HepG2 (cell line): Measurements from ENCODE around the gene CEP104. TPM values are rescaled to one million over a fixed set of nuclear protein-coding genes. Genes with fewer than 3 reads are reported as not detected.

ENCODE experiments used
- AGO2 ChIP-seq: fragments of 200-400 bp; formaldehyde crosslinking; optimal IDR thresholded peaks from 2 replicates; pipeline ENCODE3; 2017; ENCODE audit warnings: mild to moderate bottlenecking, low read depth, low read length, moderate library complexity
- ARNT2 ChIP-seq: sonication (generic); formaldehyde crosslinking; IDR thresholded peaks from 2 replicates; pipeline ENCODE4 v1.8.0; 2022; ENCODE audit warnings: mild to moderate bottlenecking, low read depth, missing genetic modification reagents, moderate library complexity
- CBX2 ChIP-seq, 2 experiments: fragments of 200-600 bp in 1 of 2; sonication (generic); formaldehyde crosslinking in 1 of 2; IDR thresholded peaks; 2 replicates each; pipeline versions ENCODE4 v1.7.0 to v1.8.1; 2018 to 2022; ENCODE audit warnings: low read depth in 2 of 2, low read length in 1 of 2, mild to moderate bottlenecking in 1 of 2, missing genetic modification reagents in 1 of 2
- CENPBD1 ChIP-seq: sonication (generic); formaldehyde crosslinking; IDR thresholded peaks from 2 replicates; pipeline ENCODE4 v1.8.0; 2022; ENCODE audit warnings: missing genetic modification reagents, low read depth, mild to moderate bottlenecking, borderline replicate concordance
- FOXJ3 ChIP-seq: sonication (generic); formaldehyde crosslinking; IDR thresholded peaks from 2 replicates; pipeline ENCODE4 v1.4.0; 2020; ENCODE audit warnings: missing genetic modification reagents, mild to moderate bottlenecking, borderline replicate concordance
- HMG20B ChIP-seq: conservative IDR thresholded peaks from 2 replicates; pipeline ENCODE4 v1.6.1; 2016; ENCODE audit warnings: missing genetic modification reagents, missing compliant biosample characterization
- HNRNPL ChIP-seq: fragments of 200-400 bp; formaldehyde crosslinking; IDR thresholded peaks from 2 replicates; pipeline ENCODE4 v1.6.1; 2017; ENCODE audit warnings: mild to moderate bottlenecking, low read depth, low read length
- KDM2A ChIP-seq: sonication (generic); formaldehyde crosslinking; IDR thresholded peaks from 2 replicates; pipeline ENCODE4 v1.4.0; 2020; ENCODE audit warnings: low read depth, missing genetic modification reagents, borderline replicate concordance
- KLF11 ChIP-seq: IDR thresholded peaks from 2 replicates; pipeline ENCODE4 v1.6.1; 2016; ENCODE audit warnings: missing compliant biosample characterization
- MXI1 ChIP-seq: IDR thresholded peaks from 3 replicates; pipeline ENCODE4 v1.6.1; 2012; ENCODE audit warnings: low read depth, low read length, inconsistent platforms, borderline replicate concordance
- RAD21 ChIP-seq: fragments of 450-650 bp; formaldehyde crosslinking; IDR thresholded peaks from 2 replicates; pipeline ENCODE4 v1.5.0; 2020; ENCODE audit warnings: mild to moderate bottlenecking
- RAD51 ChIP-seq: fragments of 450-650 bp; IDR thresholded peaks from 2 replicates; pipeline ENCODE4 v1.6.1; 2016; ENCODE audit warnings: borderline replicate concordance
- SIN3A ChIP-seq: IDR thresholded peaks from 2 replicates; pipeline ENCODE4 v1.6.1; 2011; ENCODE audit warnings: low read depth, mild to moderate bottlenecking, control low read depth, low read length, borderline replicate concordance
- SPEN ChIP-seq: sonication (generic); formaldehyde crosslinking; IDR thresholded peaks from 2 replicates; pipeline ENCODE4 v1.5.1; 2020; ENCODE audit warnings: low read depth, mild to moderate bottlenecking, missing genetic modification reagents
- SRSF9 ChIP-seq: fragments of 200-400 bp; formaldehyde crosslinking; IDR thresholded peaks from 2 replicates; pipeline ENCODE4 v1.6.1; 2018; ENCODE audit warnings: borderline replicate concordance, mild to moderate bottlenecking, low read depth, low read length; ENCODE audit not compliant: insufficient read depth, poor library complexity, severe bottlenecking
- ZBTB21 ChIP-seq: sonication (generic); formaldehyde crosslinking; IDR thresholded peaks from 2 replicates; pipeline ENCODE4 v1.4.0; 2020; ENCODE audit warnings: missing genetic modification reagents
- ZBTB34 ChIP-seq: sonication (generic); formaldehyde crosslinking; IDR thresholded peaks from 2 replicates; pipeline ENCODE4 v1.8.0; 2022; ENCODE audit warnings: mild to moderate bottlenecking, missing genetic modification reagents
- ZBTB37 ChIP-seq: sonication (generic); formaldehyde crosslinking; IDR thresholded peaks from 2 replicates; pipeline ENCODE4 v1.4.0; 2020; ENCODE audit warnings: mild to moderate bottlenecking, missing genetic modification reagents
- ZEB1 ChIP-seq: IDR thresholded peaks from 2 replicates; pipeline ENCODE4 v1.6.1; 2012; ENCODE audit warnings: mild to moderate bottlenecking, low read depth, inconsistent platforms; ENCODE audit not compliant: insufficient replicate concordance
- ZNF501 ChIP-seq: sonication (generic); formaldehyde crosslinking; IDR thresholded peaks from 2 replicates; pipeline ENCODE4 v1.5.1; 2020; ENCODE audit warnings: mild to moderate bottlenecking, moderate library complexity, missing genetic modification reagents
- ZNF609 ChIP-seq: sonication (generic); formaldehyde crosslinking; IDR thresholded peaks from 2 replicates; pipeline ENCODE4 v1.4.0; 2020; ENCODE audit warnings: mild to moderate bottlenecking, missing genetic modification reagents, borderline replicate concordance
- ZNF746 ChIP-seq: sonication (generic); formaldehyde crosslinking; IDR thresholded peaks from 2 replicates; pipeline ENCODE4 v1.8.0; 2022; ENCODE audit warnings: mild to moderate bottlenecking, missing genetic modification reagents
- polyA plus RNA-seq, 8 experiments: library from polyadenylated mRNA; depleted of rRNA in 3 of 8; stranded (reverse) in 7 of 8; unstranded in 1 of 8; fragments of >200 nt; fragmentation: Illumina TruSeq in 4 of 8; extraction: Trizol in 4 of 8; gene quantifications; 2 replicates each; pipeline versions ENCODE4 v1.2.1 to v1.2.3, GENCODE V29; 2011 to 2016; ENCODE audit warnings: low read depth in 4 of 8, missing spikeins in 1 of 8, mixed read lengths in 1 of 8; ENCODE audit not compliant: insufficient read depth in 1 of 8
- total RNA-seq, 5 experiments: library from RNA; depleted of rRNA; stranded (reverse); fragments of >200 nt; fragmentation: Illumina TruSeq; extraction: Trizol; gene quantifications; 2 replicates each; pipeline ENCODE4 v1.2.3, GENCODE V29; 2016; ENCODE audit warnings: low read depth in 1 of 5

CEP104 gene
- total and polyA plus RNA-seq, 2 of the 13 experiments (the other 11 are each of a cell fraction or from before 2014, with no cell fraction given), result 20.4 to 30.1 TPM

GRCh38 chr1:3774276-3774945 lies 82.6 kb downstream of the CEP104 start (continued):
- TF ChIP-seq CENPBD1 (no peak), SPEN (CRISPR knock-in tag) (peak; percentile 31; the same call in 1 of the 2 replicates), ZNF746 (CRISPR knock-in tag) (no peak), SIN3A (peak; percentile 25; the same call in 1 of the 2 replicates), FOXJ3 (CRISPR knock-in tag) (no peak), ZEB1 (no peak), AGO2 (peak; percentile 63), ZBTB37 (CRISPR knock-in tag) (no peak), SRSF9 (no peak), ARNT2 (CRISPR knock-in tag) (peak; percentile 31; the same call in 1 of the 2 replicates), ZBTB34 (CRISPR knock-in tag) (0 out of 2 replicates have a peak, but pooled peaks have one; percentile 37), HMG20B (CRISPR knock-in tag) (no peak), ZBTB21 (CRISPR knock-in tag) (no peak), ZNF501 (no peak), KLF11 (no peak), MXI1 (no peak), KDM2A (CRISPR knock-in tag) (no peak), CBX2 (IDR thresholded peaks at IDR 0.05; ENCODE audit: low read depth, low read length) (no peak), CBX2 (CRISPR knock-in tag; IDR thresholded peaks at IDR 0.05; ENCODE audit: low read depth) (no peak), ZNF609 (CRISPR knock-in tag) (no peak), RAD51 (no peak), HNRNPL (peak; percentile 55; the same call in 1 of the 2 replicates), RAD21 (no peak)
